A673 (cell line): ENCODE measurements around the gene SPNS1. TPM values are rescaled to one million over a fixed set of nuclear protein-coding genes. Genes with fewer than 3 reads are reported as not detected.

Experiments used
- BruUV-seq: library from RNA; stranded (reverse); fragments of 400-500 nt; replicated peaks from 2 replicates; lab custom pipeline; 2021; lab: Mats Ljungman, UMichigan
- CTCF ChIA-PET: fragments of 300-600 bp; sonication (Branson Sonifier 250); formaldehyde crosslinking; loops from one replicate; lab custom pipeline; 2022; ENCODE audit warnings: antibody characterized with exemption; lab: Charles Lee
- POLR2A ChIA-PET: fragments of 300-600 bp; sonication (Branson Sonifier 250); formaldehyde crosslinking; loops from one replicate; lab custom pipeline; 2022; ENCODE audit warnings: antibody characterized with exemption; ENCODE audit not compliant: low non-redundant PET; lab: Charles Lee
- DNase-seq: peaks from one replicate; pipeline ENCODE4 v3.0.0-alpha.2; 2015; ENCODE audit warnings: low spot score
- H3K27ac ChIP-seq: fragments of 200-600 bp; sonication (generic); 2 replicates; pipeline ENCODE4 v1.5.1; 2016; ENCODE audit warnings: mixed run types, low read depth, mild to moderate bottlenecking, mixed read lengths, antibody characterized with exemption, low read length; ENCODE audit not compliant: poor library complexity, severe bottlenecking
- H3K27me3 ChIP-seq: fragments of 200-600 bp; sonication (generic); replicated peaks from 2 replicates; pipeline ENCODE4 v1.6.1; 2017; ENCODE audit warnings: mixed run types, low read depth, mild to moderate bottlenecking, mixed read lengths, antibody characterized with exemption, low read length; ENCODE audit not compliant: insufficient read depth, poor library complexity
- H3K36me3 ChIP-seq: fragments of 200-600 bp; sonication (generic); 2 replicates; pipeline ENCODE4 v1.6.1; 2016; ENCODE audit warnings: mixed run types, mild to moderate bottlenecking, mixed read lengths, antibody characterized with exemption, low read length; ENCODE audit not compliant: insufficient read depth, poor library complexity, severe bottlenecking
- H3K4me1 ChIP-seq: fragments of 200-600 bp; sonication (generic); 2 replicates; pipeline ENCODE4 v1.6.1; 2017; ENCODE audit warnings: mixed run types, mild to moderate bottlenecking, mixed read lengths, antibody characterized with exemption, low read length; ENCODE audit not compliant: insufficient read depth, poor library complexity, severe bottlenecking
- H3K4me3 ChIP-seq: fragments of 200-600 bp; sonication (generic); 2 replicates; pipeline ENCODE4 v1.5.1; 2016; ENCODE audit warnings: low read depth, mixed run types, mild to moderate bottlenecking, mixed read lengths, low read length; ENCODE audit not compliant: poor library complexity, severe bottlenecking
- H3K9me3 ChIP-seq: fragments of 200-600 bp; sonication (generic); 2 replicates; pipeline ENCODE4 v1.6.1; 2016; ENCODE audit warnings: mixed run types, low read depth, mild to moderate bottlenecking, mixed read lengths, antibody characterized with exemption, low read length; ENCODE audit not compliant: poor library complexity, severe bottlenecking
- CTCF ChIP-seq: fragments of 300-800, 200-600 bp; sonication (generic); conservative IDR thresholded peaks from 2 replicates; pipeline ENCODE4 v1.5.1; 2017; ENCODE audit warnings: low read depth, mild to moderate bottlenecking, antibody characterized with exemption, low read length, moderate library complexity, mixed read lengths
- EZH2 ChIP-seq: fragments of 200-600 bp; sonication (generic); IDR thresholded peaks from 2 replicates; pipeline ENCODE4 v1.6.1; 2017; ENCODE audit warnings: borderline replicate concordance, low read depth, mild to moderate bottlenecking, mixed read lengths, antibody characterized with exemption, low read length; ENCODE audit not compliant: poor library complexity, severe bottlenecking
- intact Hi-C: fragments of 100-400 bp; cut with micrococcal nuclease; formaldehyde crosslinking; loops from one replicate; pipeline ENCODE4 v1.10.0; 2022; ENCODE audit not compliant: unreplicated experiment
- total RNA-seq: library from RNA; stranded (reverse); gene quantifications from 2 replicates; pipeline ENCODE4 v1.2.3, GENCODE V29; 2021

The SPNS1 gene
- total RNA-seq, 1 experiment from 2014 or later, result 46.3 TPM

DNA sequence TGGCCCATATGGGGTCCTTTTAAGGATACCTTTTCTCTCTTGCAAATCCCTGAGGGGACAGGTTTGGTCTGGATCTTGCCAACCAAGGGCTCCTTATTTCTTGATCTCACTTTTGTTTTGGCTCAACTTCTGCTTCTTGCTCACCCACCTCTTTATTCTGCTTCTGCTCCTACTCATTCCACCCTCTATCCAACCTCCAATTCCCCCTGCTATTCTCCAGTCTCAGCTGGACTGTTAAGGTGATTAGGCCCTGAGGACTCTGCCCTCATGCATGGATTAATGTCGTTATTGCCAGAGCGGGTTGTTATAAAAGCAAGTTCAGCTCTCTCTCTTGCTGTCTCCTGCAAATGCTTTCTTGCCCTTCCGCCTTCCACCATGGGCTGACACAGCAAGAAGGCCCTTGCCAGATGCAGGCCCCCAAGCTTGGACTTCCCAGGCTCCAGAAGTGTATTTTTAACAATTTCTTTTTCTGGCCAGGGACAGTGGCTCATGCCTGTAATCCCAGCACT, 40.0 kb downstream of the SPNS1 start:
- no peak for DNase-seq
- CTCF ChIA-PET, result no interaction called here
- H3K4me1 ChIP-seq, result no peaks in the 10 kb centered on the region
- intact Hi-C loops, result no loop called here
- no peaks in the 10 kb centered on the region for H3K27me3 ChIP-seq
- POLR2A ChIA-PET, result no interaction called here
- TF ChIP-seq EZH2, result no peak
- no peak for TF ChIP-seq CTCF
- BruUV-seq, result no TSS peak
- H3K4me3 ChIP-seq, result no peak overlapping the region
- no peak overlapping the region for H3K27ac ChIP-seq
- H3K36me3 ChIP-seq, result no peaks in the 10 kb centered on the region
- no peaks in the 10 kb centered on the region for H3K9me3 ChIP-seq

DNA sequence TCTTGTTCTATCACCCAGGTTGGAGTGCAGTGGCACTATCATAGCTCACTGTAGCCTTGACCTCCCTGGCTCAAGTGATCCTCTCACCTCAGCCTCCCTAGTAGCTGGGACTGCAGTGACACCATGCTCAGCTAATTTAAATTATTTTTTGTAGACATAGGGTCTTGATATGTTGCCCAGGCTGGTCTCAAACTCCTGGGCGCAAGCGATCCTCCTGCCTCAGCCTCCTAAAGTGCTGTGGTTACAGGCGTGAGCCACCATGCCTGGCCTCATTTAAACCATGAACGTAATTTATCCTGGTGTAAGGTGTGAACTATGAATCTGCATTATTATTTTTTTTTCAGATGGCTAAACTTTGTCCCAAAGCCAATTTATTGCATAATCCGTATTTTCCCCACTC, 47.6 kb downstream of the SPNS1 start:
- BruUV-seq, result no TSS peak
- H3K27ac ChIP-seq, result no peak overlapping the region
- no peaks in the 10 kb centered on the region for H3K4me1 ChIP-seq
- H3K4me3 ChIP-seq, result no peak overlapping the region
- ChIA-PET CTCF (no interaction called here), POLR2A (no interaction called here)
- no peak for DNase-seq
- intact Hi-C loops, result no loop called here
- no peaks in the 10 kb centered on the region for H3K9me3 ChIP-seq
- no peak for TF ChIP-seq EZH2
- TF ChIP-seq CTCF, result no peak
- no peaks in the 10 kb centered on the region for H3K27me3 ChIP-seq
- no peaks in the 10 kb centered on the region for H3K36me3 ChIP-seq

DNA sequence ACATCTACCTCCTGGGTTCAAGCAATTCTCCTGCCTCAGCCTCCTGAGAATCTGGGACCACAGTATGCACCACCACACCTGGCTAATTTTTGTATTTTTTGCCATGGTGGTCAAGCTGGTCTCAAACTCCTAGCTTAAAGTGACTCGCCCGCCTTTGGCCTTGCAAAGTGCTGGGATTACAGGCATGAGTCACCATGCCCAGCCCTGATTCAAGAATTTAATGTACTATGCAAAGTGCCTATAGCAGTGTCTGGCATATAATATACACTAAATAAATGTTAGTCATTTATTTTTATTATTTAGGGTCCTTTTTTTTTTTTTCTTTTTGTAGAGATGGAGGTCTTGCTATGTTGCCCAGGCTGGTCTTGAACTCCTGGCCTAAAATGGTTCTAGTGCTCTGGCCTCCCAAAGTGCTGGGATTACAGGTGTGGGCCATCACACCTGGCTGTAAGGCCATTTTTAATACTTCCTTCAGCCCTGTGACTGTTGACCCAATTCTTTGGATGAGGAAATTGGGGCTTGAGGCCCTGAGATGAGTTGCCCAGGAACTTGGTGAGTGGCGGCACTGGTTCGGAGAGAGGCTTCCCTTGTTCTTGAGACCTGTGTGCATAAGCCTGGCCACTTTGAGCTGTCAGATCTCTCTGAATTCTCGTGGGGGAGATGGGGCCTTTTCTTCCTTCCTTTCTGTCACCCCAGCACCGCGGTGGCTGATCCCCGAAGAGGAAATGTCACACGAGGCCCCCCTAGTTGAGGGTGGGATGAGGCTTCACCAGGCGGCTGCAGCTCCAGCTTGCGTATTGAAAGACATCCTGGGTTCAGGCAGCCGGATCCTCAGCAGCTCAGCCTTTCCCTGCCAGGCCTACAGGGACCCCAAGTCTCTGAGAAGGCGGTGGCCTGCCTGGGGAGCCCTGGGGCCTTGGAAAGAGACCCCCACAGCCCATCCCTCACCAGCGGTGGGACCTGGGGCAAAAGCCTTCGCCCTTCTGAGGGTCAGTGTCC, 49.0 kb downstream of the SPNS1 start:
- POLR2A ChIA-PET, result no interaction called here
- no peaks in the 10 kb centered on the region for H3K4me1 ChIP-seq
- H3K27me3 ChIP-seq, result no peaks in the 10 kb centered on the region
- TF ChIP-seq EZH2 (no peak), CTCF (no peak)
- BruUV-seq, result no TSS peak
- no peak overlapping the region for H3K27ac ChIP-seq
- intact Hi-C loops, result no loop called here
- no peak for DNase-seq
- CTCF ChIA-PET, result no interaction called here
- no peaks in the 10 kb centered on the region for H3K9me3 ChIP-seq
- H3K4me3 ChIP-seq, result no peak overlapping the region
- no peaks in the 10 kb centered on the region for H3K36me3 ChIP-seq
